ENCODE results near the gene MED25. TPM values are rescaled to one million over a fixed set of nuclear protein-coding genes. Genes with fewer than 3 reads are reported as not detected.

The MED25 gene
- total RNA-seq, 4 donors from 2014 or later, result 14.4 to 32.2 (median 19.6) TPM

GRCh38 chr19:49874503-49875157 lies 56.5 kb downstream of the MED25 start:
- DNase-seq (ENCODE audit: low spot score) (no peak), ATAC-seq (ENCODE audit: low FRiP score) (no peak)
- TF ChIP-seq, protein P1, sequence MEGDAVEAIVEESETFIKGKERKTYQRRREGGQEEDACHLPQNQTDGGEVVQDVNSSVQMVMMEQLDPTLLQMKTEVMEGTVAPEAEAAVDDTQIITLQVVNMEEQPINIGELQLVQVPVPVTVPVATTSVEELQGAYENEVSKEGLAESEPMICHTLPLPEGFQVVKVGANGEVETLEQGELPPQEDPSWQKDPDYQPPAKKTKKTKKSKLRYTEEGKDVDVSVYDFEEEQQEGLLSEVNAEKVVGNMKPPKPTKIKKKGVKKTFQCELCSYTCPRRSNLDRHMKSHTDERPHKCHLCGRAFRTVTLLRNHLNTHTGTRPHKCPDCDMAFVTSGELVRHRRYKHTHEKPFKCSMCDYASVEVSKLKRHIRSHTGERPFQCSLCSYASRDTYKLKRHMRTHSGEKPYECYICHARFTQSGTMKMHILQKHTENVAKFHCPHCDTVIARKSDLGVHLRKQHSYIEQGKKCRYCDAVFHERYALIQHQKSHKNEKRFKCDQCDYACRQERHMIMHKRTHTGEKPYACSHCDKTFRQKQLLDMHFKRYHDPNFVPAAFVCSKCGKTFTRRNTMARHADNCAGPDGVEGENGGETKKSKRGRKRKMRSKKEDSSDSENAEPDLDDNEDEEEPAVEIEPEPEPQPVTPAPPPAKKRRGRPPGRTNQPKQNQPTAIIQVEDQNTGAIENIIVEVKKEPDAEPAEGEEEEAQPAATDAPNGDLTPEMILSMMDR (IDR thresholded peaks at IDR 0.05), result no peak

GRCh38 chr19:49875177-49875576 lies 57.1 kb downstream of the MED25 start:
- no peak for DNase-seq (ENCODE audit: low spot score)
- no peak for ATAC-seq (ENCODE audit: low FRiP score)
- TF ChIP-seq, protein P1 (IDR thresholded peaks at IDR 0.05), result no peak

DNA sequence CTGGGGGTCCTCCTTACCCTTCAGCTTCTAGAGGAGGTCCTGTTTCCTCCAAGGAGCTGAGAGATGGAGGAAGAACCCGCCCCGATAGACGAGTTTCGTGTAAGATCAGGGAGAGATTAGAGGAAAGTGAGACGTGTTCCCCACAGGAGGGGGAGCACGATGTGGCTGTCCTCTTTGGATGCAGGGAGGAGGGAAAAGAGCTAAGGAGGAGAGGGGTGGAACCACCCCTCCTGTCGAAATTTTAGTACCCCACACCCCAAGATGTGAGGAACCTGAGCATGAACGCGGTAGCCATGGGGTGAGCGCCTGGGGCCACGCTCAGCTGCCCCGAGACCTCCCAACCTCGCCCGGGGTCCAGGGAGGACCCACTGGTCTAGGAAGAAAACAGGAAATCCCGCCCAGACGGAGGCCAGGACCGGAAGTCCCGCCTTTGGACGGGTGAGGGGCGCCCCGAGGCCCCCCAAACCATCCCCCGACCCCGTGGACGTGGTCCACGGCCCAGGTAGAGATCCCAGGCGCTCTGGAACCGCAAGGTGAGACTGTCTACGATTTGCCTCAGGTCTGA lies 57.9 kb downstream of the MED25 start:
- DNase-seq (ENCODE audit: low spot score) (no peak), ATAC-seq (ENCODE audit: low FRiP score) (no peak)
- TF ChIP-seq, protein P1 (IDR thresholded peaks at IDR 0.05), result no peak

GRCh38 chr19:49876422-49877019 lies 58.4 kb downstream of the MED25 start:
- ATAC-seq (ENCODE audit: low FRiP score) (peak; percentile 66), DNase-seq (ENCODE audit: low spot score) (peak; percentile 91)
- TF ChIP-seq, protein P1 (IDR thresholded peaks at IDR 0.05), result no peak

DNA sequence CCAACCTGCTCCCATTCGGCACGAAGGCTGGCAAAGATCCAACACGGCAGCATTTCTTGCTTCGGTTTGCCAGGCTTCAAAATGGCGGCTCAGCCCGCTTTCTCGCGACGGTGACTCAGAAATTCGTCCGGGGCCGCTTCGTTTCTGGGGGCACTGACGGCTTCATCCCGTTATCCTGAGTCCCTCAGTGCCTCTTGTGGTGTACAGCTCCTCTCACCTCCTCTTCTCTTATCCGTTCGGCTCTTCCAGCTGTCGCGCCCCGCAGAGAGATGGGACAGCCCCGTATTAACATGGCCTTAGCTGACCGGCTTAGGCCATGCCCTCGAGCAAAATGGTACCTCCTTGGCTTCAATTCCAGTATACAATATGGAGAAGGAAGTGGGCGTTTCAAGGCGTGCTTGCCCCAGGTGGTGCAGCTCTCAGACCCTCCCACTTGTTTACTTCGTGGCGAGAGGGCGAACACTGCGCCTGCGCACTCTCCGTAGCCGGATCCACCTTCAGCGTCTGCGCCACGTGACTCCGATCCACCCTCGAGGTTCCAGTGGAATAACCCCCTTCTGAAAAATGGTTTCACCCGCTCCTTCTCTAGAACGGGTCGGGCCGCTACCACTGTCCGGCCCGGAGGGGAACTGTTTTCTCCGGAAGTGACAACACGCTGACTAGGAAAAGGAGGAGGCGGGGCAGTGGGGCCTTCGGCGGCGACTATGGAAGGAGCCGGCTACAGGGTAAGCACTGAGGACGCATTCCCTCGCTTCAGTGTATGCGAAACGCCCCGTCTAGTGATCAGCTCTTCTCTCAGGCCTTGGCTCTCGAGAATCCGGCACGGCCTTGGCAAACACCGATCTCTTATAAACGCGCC lies 59.2 kb downstream of the MED25 start, which contains the start of the genes AKT1S1 and TBC1D17:
AKT1S1 (minus strand) TSS at position 336 of the 859 bp plus-strand sequence. CDS start 4,060 bp downstream, outside the sequence.
TBC1D17 (plus strand) TSS at position 683 of the 859 bp plus-strand sequence; CDS start at position 705, 22 bp downstream.
- DNase-seq (ENCODE audit: low spot score) (peak; percentile 96), ATAC-seq (ENCODE audit: low FRiP score) (peak; percentile 87)
- TF ChIP-seq, protein P1 (IDR thresholded peaks at IDR 0.05), result no peak

GRCh38 chr19:49877879-49878743 lies 60.0 kb downstream of the MED25 start:
- ATAC-seq (ENCODE audit: low FRiP score) (peak; percentile 77), DNase-seq (ENCODE audit: low spot score) (peak; percentile 95)
- TF ChIP-seq, protein P1 (IDR thresholded peaks at IDR 0.05), result no peak

Measured in omental fat pad (tissue), 4 donors.